A204.1 (cell line): ENCODE measurements around the gene B4GALNT2.
"Not testable (repeated sequence)": the region's sequence is repeated elsewhere in the genome, so short reads cannot be mapped to it uniquely, and the experiment has no call there.

Experiments
- FAIRE-seq: peaks from 2 replicates; lab custom pipeline; 2012; peaks lifted over from hg19 to GRCh38; lab: Jason Lieb, UNC

B4GALNT2 gene, protein sequence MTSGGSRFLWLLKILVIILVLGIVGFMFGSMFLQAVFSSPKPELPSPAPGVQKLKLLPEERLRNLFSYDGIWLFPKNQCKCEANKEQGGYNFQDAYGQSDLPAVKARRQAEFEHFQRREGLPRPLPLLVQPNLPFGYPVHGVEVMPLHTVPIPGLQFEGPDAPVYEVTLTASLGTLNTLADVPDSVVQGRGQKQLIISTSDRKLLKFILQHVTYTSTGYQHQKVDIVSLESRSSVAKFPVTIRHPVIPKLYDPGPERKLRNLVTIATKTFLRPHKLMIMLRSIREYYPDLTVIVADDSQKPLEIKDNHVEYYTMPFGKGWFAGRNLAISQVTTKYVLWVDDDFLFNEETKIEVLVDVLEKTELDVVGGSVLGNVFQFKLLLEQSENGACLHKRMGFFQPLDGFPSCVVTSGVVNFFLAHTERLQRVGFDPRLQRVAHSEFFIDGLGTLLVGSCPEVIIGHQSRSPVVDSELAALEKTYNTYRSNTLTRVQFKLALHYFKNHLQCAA

DNA sequence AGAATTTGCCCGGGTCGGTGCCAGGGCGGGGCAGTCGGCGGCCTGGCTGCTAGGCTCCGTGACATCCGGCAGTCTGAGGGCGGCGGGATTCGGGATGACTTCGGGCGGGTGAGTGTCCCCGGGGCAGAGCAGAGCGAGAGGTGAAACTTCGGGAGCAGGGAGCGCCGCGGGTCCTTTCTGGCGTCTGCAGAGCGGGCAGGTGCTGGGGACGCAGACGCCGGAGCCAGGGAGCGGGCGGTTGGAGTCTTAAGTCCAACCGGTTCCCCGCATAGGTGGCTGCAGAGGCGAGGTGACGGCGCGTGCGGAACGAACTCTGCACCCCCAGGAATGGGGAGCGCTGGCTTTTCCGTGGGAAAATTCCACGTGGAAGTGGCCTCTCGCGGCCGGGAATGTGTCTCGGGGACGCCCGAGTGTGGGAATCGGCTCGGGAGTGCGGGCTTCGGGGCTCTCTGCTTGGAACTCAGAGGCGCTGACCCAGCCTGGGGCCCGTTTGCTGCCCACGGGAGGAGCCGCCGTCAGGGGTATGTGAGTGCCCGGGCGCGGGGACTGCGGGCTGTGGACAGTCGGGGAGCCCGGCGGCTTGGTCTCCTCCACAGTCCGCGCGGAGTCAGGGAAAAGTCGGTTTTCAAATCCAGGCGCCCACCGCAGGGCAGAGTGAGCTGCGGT is at the start of gene B4GALNT2:
Gene B4GALNT2, plus strand, starts transcription at position 71 of the 666 bp plus-strand sequence. Its CDS starts 24 bp downstream, at position 95.
- FAIRE-seq: no peak

DNA sequence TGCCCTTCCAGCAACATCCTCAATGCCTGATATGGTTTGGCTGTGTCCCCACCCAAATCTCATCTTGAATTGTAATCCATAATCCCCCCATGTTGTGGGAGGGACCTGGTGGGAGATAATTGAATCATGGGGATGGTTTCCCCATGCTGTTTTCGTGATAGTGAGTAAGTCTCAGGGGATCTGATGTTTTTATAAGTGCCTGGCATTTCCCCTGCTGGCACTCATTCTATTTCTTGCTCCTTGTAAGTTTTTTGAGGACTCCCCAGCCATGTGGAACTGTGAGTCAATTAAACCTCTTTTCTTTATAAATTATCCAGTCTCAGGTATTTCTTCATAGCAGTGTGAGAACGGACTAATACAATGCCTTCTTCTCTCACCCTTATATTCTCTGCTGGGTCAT is 47.5 kb upstream of the B4GALNT2 start:
- not testable (repeated sequence) for FAIRE-seq

DNA sequence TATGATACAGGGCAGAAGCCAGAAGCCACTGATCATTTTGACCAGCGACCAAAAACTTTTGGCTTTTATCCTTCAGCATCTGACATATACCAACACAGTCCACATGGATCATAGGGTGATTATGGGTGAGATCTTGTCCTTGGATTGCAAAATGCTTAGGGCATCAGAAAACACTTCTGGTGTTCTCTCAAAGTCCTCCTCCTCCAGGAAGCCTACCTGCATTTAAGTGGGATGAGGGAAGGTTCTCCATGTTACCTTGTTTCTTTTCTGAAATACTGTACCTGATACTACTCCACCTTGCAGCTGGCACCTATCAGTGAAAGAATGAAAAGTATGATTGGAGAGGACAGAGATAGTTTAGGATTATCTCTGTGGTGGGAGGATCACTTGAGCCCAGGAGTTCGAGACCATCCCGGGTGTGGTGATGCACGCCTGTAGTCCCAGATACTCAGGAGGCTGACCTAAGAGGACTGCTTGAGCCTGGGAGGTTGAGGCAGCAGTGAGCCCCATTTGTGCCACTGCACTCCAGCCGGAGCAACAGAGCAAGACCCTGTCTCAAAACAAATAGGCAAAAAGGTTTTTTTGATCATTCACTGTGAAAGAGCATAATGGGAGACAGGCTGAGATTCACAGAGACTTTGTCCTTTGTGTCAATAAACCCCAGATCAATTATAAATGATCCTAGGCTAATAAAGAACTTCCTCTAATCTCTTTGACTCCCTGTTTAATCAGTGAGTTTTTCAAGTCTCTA is 46.8 kb upstream of the B4GALNT2 start:
- no peak for FAIRE-seq

DNA sequence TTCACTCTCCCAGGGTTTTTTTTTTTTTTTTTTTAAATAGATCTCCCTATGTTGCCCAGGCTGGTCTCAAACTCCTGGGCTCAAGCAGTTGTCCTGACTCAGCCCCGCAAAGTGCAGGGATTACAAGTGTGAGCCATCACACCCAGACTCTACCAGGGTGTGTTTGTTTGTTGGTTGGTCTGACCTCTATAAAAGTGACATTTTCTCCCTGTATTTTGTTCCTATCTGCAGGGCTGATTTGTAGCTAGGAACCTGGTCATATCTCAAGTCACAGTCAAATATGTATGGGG is 46.3 kb upstream of the B4GALNT2 start:
- no peak for FAIRE-seq

DNA sequence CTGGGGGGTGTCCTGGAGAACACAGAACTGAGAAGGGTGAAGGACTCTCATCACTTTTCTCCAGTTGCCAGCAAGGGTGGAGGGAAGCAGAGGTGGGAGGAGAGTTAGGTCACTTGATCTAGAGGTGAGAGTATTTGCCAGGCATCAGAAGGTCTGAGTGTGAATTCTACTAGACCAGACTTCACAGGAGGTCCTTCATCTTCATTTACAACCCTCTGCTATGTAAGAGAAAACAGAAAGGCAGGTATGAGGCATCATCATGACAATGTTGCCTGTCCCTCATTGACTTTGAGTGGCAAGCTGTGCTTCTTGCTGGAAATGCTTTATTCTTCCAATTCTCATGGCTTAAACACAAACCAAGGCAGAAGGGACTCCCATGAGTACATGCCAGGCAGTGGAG is 45.9 kb upstream of the B4GALNT2 start:
- FAIRE-seq: no peak

DNA sequence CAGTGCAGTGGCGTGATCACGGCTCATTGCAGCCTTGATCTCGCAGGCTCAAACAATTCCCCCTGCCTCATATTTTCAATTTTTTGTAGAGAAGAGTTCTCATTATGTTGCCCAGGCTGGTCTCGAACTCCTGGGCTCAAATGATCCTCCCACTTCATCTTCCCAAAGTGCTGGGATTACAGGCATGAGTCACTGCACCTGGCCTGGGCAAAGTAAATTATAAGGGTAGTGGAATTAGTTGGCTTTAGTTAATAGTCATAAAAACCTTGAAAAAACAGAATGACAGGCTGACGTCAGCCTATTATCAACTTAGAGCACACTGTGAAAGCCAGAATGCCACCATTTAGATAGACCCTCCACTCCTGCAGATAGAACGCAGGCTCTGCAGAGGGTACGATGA is 43.5 kb upstream of the B4GALNT2 start:
- FAIRE-seq: no peak

DNA sequence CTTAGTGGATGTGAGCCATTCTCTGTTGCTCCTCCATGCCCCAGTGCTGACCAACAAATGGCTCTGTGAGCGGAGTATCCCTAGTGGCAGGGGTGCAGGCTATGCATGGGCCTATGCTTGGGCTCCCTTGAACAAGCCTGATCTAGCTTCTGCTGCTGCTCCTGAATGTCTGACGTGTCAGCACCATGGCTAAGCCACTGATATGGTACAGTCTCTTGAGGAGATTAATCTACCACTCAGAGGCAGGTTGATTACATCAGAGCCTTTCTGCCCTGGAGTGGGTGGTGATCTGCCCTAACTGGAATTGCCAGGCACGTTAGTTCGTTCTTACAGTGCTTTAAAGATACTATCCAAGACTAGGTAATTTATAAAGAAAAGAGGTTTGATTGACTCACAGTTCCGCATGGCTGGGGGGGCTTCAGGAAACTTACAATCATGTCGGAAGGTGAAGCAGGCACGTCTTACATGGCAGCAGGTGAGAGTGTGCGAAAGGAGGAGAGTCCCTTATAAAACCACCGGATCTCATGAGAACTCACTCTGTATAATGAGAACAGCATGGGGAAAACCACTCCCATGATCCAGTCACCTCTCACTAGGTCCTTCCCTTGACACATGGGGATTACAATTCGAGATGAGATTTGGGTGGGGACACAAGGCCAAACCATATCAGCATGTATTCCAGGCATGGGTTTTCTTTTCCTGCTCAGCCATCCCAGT is 41.5 kb upstream of the B4GALNT2 start:
- no peak for FAIRE-seq

DNA sequence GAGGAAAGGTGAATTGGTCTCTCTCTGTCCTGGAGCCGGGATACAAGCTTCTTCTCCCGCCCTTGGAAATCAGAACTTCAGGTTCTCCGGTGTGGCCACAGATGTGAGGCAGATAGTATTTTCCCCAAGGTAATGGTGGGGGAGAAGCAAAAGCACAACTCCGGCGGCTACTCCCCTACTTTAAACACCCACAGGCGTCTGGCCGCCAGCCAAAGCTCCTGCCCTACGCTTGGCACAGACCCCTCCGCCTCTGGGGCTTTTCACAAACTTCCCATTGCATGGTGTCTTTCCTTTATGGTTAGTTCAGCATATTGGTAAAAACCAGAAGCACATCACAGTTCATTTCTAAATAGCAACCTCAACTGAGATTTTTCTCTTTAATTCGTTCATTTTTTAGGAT is 39.4 kb upstream of the B4GALNT2 start:
- FAIRE-seq: no peak

DNA sequence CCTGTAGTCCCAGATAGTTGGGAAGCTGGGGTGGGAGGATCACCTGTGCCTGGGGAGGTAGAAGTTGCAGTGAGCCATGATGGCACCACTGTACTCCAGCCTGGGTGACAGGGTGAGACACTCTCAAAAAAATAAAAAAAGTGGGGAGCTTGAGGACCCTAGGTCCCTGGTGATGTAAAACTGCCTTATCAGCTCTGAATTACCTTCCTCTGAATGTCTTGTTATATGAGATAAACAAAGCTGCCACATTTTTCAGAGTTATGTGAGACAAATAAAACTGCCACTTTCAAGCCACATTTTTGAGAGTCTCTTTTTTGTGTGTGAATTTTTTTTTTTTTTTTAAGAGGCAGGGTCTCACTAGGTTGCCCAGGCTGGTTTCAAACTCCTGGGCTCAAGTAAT is 32.0 kb upstream of the B4GALNT2 start:
- FAIRE-seq: no peak

DNA sequence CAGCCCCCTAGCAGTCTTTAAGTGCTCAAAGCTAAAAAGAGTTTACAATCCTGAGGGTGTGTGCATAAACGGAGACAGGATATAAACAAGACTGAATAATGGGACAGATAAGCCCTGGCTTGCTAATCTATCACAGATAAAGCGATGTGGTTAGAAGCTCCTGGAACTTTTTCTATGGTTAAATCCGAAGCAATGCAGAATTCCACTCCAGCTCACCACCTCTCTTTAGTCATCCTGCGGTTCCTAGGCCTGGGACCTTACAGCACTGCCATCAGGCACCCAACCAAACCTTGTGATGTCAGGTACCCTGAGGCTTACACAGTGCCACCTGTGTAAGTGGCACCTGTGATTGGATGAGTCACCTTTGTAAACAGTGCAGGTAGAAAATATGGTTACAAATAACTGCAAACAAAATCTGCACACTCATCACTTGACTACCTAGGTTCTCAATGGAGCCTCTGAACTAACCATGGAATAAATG is 31.5 kb upstream of the B4GALNT2 start:
- no peak for FAIRE-seq

DNA sequence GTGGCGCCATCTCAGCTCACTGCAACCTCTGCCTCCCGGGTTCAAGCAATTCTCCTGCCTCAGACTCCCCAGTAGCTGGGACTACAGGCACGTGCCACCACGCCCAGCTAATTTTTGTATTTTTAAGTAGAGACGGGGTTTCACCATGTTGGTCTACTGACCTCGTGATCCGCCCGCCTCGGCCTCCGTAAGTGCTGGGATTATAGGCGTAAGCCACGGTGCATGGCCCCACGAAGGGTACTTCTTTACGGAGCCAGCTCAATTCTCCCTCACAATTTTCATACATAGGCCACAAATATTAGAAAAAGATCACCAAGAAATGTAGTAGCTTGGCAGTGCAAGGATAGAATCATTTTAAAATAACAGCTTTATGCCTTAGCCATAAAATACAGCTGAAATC is 29.2 kb upstream of the B4GALNT2 start:
- not testable (repeated sequence) for FAIRE-seq

DNA sequence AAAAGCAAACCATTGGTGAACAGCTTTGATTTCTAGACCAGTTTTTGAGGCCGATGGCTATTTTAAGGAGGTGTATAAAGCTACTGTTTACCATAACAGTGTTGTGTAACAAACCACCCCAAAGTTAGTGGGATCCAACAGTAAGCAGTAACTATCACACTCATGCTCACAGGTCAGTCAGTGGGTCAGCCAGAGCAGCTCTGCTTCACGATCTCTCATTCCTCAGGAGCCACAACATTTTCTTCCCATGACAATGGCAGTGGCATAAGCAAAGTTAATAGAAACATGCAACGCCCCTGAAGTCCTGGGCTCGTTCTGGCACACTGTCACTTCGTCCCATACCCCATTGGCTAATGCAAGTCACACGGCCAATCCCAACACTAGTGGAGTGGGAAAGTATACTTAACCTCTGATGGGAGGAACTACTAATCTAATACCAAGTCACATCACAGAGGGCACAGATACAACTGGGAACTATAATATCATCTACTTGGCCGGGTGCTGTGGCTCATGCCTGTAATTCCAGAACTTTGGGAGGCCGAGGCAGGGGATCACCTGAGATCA is 28.0 kb upstream of the B4GALNT2 start:
- no peak for FAIRE-seq

DNA sequence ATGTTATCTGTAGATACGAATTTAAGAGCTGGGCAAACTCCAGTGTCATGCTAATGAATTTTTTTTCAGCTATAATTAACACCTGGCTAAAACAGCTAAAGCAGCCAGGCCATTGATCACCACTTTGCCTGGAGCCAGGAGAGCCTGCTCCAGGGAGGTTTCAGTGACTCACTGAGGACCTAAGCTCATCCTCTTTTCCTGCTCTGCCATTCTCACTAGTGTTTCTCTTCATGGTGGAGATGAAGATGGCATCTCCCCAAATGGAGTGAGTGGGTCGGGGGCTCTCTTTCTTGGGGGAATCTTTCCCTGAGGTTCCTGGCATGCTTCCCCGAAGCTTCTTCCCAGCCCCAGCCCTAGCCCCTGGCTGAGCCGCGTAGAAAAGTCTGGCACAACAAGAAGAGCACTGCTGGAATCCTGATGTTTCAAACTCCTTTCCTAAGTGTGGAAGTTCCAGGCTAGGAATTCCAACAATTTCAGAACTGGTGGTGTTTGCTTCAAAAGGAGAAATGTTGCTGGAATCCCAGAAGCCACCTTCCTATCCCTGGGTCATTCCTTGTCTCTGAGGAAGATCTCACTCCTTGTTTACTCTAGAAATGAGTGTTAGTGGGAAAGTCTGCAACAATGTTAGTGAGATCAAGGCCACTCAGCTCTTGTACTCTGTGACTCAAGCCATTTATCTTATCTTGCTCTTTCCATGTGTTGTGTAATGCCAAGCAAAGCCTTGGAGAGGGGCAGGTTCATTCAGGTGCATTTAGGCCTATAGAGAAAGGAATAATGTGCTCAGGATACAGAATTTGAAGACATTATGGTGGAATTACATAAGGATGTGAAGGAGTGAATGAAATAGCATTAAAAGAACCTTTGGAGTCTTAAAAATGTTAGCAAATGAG is 26.0 kb upstream of the B4GALNT2 start:
- FAIRE-seq: no peak

DNA sequence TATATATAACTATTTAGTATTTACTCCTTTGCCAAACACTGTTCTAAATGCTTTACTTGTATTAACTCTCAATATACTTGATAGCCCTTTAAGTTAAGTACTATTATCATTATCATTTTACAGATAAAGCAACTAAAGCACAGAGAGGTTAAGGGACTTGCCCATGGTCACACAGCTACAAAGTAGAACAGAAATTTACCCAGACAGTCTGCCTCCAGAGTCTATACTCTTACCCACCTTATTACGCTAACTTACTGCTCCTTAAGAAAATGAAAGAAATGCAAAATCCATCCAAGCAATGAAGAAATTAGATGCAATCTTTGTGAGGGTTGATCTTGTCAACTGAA is 25.4 kb upstream of the B4GALNT2 start:
- FAIRE-seq: no peak

DNA sequence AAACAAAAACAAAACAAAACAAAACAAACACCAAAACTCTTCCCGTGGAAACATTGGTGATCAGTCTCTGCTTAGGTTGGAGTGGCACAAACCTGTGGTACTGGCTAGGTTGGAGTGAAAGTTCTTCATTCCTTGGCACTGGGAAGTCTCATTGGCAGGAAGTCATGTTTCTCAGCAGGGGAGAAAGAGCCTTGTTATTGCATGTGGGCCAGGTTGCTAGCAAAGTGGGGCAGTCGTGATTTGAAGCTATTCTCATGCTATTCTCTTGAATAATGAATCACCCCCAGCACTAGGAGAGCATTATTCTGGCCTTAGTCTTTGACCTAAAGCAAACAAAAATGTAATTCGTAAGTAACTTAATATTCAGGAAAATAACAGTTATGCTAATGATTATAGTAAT is 24.3 kb upstream of the B4GALNT2 start:
- no peak for FAIRE-seq

DNA sequence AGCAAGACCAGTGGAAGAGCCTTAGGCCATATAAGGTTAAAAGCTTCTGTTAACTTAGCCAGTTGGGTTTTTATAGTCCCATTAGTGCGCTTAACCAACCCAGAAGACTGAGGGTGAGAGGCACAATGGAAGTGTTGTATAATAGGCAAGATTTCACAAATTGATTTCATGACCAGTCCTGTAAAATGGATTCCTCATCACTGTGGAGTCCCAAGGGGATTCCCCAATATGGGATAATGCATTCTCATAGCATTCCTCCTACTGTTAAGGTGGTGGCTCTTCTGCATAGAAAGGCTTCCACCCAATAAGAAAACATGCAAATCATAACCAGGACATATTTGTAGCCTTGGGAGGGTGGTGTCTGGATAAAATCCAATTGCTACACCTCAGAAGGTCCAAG is 22.1 kb upstream of the B4GALNT2 start:
- no peak for FAIRE-seq

DNA sequence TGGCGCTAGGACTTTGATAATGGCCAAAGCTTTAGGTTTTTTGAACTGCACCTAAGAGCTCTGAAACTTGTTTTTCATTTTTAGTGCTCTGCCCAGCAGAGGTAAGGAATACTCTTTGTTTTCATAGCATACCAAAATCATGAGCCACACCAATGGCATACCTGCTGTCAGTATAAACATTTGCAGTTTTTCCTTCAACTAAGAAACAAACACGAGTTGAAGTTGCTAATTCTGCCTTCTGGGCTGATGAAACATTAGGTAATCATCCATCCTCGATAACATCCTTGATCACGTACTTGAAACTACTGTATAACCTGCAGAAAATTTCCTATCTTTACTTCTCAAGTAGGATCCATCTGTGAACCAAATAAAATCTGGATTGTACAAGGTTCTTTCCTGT is 20.6 kb upstream of the B4GALNT2 start:
- no peak for FAIRE-seq

DNA sequence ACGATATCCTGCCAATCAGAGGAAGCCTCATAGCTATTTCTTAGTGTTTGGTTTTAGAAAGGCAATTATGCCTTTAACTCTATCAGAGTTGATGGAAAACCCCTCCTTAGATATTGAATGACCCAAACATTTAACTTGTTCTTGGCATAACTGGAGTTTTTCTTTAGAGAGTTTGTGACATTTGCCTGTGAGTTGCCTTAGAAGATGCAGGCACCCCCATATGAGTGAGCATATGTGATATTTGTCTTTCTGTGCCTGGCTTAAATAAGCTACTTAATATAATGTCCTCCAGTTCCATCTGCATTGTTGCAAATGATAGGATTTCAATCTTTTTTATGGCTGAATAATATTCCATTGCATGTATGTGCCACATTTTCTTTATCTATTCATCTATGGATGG is 19.6 kb upstream of the B4GALNT2 start:
- FAIRE-seq: no peak

DNA sequence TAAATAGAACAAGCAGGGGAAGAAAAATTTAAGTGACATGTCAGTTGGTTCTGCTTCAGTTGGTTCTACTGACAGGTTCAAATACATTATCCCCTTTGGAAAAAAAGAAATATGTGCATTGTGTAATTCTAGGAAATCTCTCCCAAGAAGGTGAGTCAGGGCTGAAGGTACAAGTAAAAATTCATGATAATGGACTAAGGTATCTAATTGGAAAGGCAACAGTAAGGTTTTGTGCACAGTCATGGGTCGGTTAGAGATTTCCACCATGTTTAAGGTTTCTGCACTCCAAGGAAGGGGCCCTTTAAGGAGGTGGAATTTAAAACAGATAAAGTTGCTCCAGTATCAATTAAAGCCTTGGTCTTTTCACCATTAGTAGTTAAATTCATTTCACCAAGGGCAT is 17.9 kb upstream of the B4GALNT2 start:
- no peak for FAIRE-seq

DNA sequence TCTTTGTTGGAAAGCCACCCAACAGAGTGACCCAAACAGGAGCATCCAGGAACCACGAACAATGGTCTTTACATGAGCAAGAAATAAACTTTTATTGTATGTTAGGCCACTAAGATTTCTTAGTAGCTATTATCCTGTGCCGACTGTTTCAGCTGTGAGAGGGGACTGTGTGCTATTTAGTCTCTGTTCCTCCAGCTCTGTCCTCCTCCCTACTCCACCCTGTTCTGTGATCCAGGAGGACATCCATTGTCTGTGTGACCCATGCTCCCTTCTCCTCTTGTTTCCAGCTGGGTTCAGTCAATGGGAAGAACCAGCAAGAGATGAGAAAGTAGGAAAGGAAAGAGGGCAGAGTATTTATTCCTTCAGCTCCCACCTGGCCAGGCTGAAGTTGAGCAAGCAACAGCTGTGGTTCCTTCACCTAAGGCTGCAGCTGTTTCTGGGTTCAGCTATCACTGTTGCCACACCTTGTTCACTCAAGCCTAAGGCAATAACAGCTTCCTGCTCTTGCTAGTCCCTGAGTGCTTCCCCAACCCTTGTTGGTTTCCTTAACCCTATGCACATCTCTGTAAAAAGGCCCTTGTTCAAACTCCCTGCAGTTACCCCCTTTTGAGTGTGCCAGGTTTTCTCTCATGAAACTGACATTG is 14.9 kb upstream of the B4GALNT2 start:
- no peak for FAIRE-seq

DNA sequence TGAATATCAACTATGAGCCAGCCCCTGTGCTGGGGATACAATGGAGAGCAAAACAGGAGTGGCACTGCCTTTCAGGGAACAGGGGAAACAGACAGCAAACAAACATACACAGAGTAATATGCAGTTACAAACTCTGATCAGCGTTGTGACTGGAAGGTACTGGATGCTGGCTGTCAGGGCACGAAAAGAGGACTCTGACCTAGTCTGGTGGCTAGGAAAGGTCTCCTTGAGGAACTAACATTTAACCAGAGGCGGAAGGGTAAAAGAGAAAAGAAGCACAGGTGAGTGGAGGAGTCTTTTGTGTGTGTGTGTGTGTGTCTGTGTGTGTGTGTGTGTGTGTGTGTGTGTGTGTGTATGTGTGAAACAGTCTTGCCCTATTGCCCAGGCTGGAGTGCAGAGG is 12.4 kb upstream of the B4GALNT2 start:
- FAIRE-seq: no peak
